Frontal cortex (tissue), 4 donors: ENCODE results near the gene YBEY. TPM values are rescaled to one million over a fixed set of nuclear protein-coding genes. Genes with fewer than 3 reads are reported as not detected.

Experiments used
- DNase-seq, 2 donors: peaks; one replicate each; pipeline ENCODE4 v3.0.0; 2012; ENCODE audit warnings: low spot score in 2 of 2
- FAIRE-seq: peaks from 2 replicates; lab custom pipeline; 2012; peaks lifted over from hg19 to GRCh38; lab: Jason Lieb, UNC
- total RNA-seq: library from RNA; depleted of rRNA; stranded (reverse); fragments of >200 nt; gene quantifications from one replicate; pipeline ENCODE4 v1.2.3, GENCODE V29; 2014
- donor health status: control.
- donor health status: control.
- donor health status: control.

Gene YBEY
- total RNA-seq, 1 donor from 2014 or later = 13.0 TPM

DNA sequence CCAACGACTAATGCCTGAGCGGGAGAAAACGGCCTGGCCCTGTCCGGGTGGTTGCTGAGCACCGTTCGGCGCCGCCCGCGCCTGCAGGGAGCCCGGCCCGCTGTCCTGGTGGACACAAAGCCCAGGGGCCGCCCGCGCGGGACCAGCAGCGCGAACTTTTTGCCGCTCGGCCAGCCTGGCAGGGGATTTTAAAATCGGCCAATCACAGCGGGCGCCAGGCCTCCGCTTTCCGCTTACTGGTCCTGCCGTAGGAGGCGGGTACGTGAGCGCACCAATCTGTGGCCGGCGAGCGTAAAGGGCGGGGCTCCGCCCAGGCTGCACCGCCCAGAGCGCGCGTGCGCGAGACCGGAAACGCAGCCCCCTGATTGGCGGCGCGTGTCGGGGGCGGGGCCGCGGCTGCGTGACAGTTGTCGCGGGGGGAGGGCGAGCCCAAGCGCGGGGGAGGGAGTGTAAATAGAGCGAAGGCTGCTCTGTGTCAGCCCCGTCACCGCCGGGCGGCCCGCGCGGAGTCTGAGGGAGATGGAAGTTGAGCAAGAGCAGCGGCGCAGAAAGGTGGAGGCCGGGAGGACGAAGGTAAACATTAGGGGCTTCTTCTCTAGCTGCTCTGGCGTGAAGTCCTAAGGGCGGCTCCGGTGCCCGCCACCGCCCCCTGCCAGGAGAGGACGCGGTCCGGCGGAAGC lies 37.7 kb downstream of the YBEY start, which contains the start of the genes C21orf58 and PCNT:
Gene C21orf58, minus strand, starts transcription at position 161 of the 680 bp plus-strand sequence. CDS start 1,132 bp downstream, outside the sequence.
Gene PCNT, plus strand, starts transcription at position 447 of the 680 bp plus-strand sequence. Its CDS starts 73 bp downstream, at position 520.
- DNase-seq (peak; percentile 98), FAIRE-seq (no peak)

DNA sequence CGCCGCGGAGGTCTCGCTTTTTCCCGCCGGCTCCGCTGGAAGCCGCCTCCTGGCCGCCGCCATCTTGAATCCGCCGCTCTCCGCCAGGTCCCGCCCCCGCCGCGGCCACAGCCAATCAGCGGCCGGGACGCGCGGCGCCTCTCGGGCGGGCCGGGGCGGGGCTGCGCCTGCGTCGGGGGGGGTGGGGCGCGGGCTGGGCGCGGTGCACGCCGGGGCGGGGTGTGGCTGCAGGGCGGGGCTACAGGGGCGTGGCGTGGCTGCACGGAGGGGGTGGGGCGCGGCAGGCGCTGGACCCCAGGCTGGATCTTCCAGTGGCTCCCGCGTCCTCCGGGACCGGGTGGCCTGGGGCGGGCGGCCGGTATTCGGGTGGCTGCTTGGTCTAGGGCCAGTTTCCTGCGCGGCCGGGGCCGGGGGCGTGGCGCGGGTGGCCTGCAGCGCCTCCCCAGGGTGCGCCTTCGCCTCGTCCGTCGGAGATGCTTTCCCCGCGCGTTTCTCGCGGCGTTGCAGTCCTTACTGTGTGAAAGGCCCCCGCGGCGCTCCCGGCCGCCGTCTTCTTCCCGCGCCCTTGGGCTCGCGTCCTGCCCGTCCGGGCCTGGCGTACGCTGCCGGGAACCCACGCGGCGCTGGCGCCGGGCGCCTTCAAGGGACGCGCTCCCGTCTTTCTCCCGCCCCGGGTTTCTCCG lies 38.4 kb downstream of the YBEY start:
- peak; percentile 95 to 98 for DNase-seq
- no peak for FAIRE-seq

GRCh38 chr21:46325073-46325912 lies 39.2 kb downstream of the YBEY start:
- peak in 1 of 2 donors; percentile 43 for DNase-seq
- FAIRE-seq = no peak

GRCh38 chr21:46326110-46326703 lies 40.1 kb downstream of the YBEY start:
- DNase-seq = no peak
- FAIRE-seq = no peak

- FAIRE-seq (no peak), DNase-seq (no peak)
These were observed 41.6 kb downstream of the YBEY start for GRCh38 chr21:46327711-46328110.

GRCh38 chr21:46328151-46328550 lies 42.0 kb downstream of the YBEY start:
- no peak for FAIRE-seq
- no peak for DNase-seq

- FAIRE-seq = no peak
- no peak for DNase-seq
These were observed 43.7 kb downstream of the YBEY start for GRCh38 chr21:46329796-46330195.

GRCh38 chr21:46334351-46335140 lies 48.4 kb downstream of the YBEY start:
- no peak for FAIRE-seq
- DNase-seq = no peak

- FAIRE-seq (no peak), DNase-seq (no peak)
These were observed 50.5 kb downstream of the YBEY start for GRCh38 chr21:46336603-46337002.

GRCh38 chr21:46340998-46341397 lies 54.9 kb downstream of the YBEY start:
- DNase-seq (no peak), FAIRE-seq (no peak)

GRCh38 chr21:46344219-46344915 lies 58.2 kb downstream of the YBEY start:
- no peak for FAIRE-seq
- no peak for DNase-seq

DNA sequence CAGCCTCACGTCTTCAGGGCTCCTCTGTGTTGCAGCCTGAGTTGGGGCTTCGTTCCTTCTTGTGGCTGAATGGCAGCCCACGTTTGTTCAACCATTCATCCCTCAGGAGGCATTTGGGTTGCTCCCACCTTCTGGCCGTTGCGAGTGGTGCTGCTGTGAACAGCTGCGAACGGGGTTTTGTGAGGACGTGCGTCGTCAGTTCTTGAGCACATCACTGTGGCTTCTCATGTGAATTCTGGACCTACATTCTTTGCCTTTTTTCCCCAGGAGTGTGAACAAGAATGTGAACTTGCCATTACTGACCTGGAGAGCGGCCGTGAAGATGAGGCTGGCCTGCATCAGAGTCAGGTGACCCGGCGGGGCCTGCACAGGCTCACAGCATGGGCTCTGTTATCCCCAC lies 59.7 kb downstream of the YBEY start:
- FAIRE-seq (no peak), DNase-seq (no peak)

DNA sequence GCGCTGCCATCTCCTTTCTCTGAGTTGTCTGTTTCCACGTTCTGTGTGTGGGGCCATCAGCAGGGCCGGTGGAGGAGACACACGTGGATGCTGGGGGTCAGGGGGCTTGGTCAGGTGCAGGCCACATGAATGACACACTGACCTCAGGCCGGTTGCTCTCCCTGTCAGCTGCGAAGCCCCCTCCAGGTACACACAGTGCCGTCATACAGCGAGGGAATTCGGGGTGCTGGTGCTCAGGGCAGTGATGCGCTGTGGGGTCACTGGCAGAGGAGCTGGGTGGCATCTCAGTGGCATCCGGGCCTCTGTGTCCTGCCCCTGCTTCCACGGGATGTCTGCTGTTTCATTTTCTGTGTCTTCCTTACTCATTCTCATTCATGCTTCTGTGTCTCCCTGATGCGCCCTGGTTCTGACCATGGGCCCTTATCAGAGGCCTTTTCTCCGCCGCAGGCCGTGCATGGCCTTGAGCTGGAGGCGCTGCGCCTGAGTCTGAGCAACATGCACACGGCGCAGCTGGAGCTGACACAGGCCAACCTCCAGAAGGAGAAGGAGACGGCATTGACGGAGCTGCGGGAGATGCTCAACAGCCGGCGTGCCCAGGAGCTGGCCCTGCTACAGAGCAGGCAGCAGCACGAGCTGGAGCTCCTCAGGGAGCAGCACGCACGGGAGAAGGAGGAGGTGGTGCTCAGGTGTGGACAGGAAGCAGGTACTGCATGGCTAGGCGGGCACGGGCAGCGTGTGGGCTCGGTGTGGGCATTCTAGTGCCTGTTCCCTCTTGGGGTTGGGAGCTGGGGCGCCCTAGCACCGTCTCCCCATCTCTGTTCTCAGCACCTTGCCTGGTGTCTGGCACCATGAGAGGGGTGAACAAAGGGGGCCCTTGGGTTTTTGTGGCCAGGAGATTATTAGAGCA lies 60.4 kb downstream of the YBEY start:
- DNase-seq = no peak
- FAIRE-seq = no peak

GRCh38 chr21:46347203-46347550 lies 61.0 kb downstream of the YBEY start:
- DNase-seq (no peak), FAIRE-seq (no peak)
